Measurements from ENCODE around the gene RHBDD3.
A peak's percentile ranks its signal among the peaks of the same experiment; 100 is the strongest.
"Not testable (repeated sequence)": the region's sequence is repeated elsewhere in the genome, so short reads cannot be mapped to it uniquely, and the experiment has no call there.

RHBDD3 gene

DNA sequence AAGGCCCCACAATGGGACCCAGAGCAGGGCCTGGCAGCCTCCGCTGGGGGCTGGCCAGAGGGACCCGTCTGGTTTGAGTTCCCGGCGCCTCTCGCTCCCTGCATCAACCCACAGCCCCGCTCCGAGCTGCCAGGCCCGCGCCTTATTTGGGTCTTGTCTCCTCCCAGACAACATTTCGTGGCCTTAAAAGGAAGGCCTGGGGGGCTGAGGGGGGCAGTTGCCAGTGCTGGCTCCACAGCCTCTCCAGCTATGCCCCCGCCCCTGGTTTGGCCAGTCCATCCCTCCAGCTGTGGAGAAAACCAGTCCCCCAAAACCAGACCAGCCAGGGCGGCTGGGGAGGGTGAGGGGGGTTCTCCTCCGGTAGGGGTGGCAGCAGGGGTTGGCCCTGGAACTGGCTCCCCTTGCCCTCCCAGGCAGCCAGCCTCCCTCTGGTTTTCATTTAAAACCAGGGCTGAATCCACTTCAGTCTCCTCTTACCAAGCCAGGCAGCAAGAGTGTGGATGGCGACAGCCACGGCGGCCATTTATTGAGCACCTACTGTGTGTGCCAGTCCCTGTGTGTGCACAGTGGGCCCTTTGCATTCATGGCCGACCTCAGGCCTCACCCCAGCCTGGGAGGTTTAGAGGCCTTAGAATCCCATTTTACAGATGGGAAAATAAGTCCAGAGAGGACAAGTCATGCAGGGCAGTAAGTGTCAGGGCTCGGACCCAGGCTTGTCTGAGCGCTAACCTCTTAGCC is 43.5 kb downstream of the RHBDD3 start:
- TF ChIP-seq, protein P1, sequence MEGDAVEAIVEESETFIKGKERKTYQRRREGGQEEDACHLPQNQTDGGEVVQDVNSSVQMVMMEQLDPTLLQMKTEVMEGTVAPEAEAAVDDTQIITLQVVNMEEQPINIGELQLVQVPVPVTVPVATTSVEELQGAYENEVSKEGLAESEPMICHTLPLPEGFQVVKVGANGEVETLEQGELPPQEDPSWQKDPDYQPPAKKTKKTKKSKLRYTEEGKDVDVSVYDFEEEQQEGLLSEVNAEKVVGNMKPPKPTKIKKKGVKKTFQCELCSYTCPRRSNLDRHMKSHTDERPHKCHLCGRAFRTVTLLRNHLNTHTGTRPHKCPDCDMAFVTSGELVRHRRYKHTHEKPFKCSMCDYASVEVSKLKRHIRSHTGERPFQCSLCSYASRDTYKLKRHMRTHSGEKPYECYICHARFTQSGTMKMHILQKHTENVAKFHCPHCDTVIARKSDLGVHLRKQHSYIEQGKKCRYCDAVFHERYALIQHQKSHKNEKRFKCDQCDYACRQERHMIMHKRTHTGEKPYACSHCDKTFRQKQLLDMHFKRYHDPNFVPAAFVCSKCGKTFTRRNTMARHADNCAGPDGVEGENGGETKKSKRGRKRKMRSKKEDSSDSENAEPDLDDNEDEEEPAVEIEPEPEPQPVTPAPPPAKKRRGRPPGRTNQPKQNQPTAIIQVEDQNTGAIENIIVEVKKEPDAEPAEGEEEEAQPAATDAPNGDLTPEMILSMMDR (IDR thresholded peaks at IDR 0.05; ENCODE audit: borderline replicate concordance, control extremely low read depth, extremely low read depth, insufficient read depth, missing control alignments), result no peak
- DNase-seq (ENCODE audit: low spot score), result no peak
- in situ Hi-C loops (cut with MboI; ENCODE audit: low sequenced_read_pairs, unreplicated experiment), result no loop called here

DNA sequence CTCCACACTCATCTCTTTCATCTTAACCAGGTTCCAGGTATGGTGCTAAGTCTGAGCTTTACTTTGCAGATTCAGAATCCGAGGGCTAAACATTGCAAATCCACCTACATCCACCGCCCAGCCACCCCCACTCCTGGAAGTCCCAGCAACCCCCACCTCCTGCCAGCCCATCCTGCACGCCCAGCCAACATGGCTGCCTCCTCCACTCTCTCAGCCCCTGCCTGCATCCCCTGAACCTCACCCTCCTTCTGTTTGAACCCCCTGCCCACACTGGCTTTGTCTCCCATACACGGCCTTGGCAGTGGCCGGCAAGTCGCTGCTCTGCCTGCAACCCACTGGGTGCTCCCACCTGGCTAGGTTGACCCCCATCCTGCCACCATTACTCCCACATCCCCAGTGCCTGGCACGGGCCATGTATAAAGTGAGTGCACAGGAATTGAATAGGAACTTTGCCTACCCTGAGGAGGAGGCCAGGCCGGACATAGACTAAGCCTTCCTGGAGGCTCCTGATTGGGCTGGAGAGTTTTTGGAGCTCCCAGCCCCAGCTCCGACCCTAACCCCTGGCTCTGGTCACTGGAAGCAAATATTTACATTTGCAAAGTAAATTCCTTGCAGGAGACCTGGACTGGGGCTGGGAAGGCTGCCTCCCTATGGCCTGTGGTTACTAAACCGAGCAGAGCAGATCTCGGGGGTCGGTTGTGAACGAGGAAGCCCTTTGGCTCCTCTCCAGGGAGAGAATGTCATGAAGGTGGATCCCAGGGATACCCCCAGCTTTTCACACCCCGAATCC is 47.7 kb downstream of the RHBDD3 start:
- DNase-seq (ENCODE audit: low spot score), result no peak
- TF ChIP-seq, protein P1 (IDR thresholded peaks at IDR 0.05; ENCODE audit: borderline replicate concordance, control extremely low read depth, extremely low read depth, insufficient read depth, missing control alignments), result no peak
- in situ Hi-C loops (cut with MboI; ENCODE audit: low sequenced_read_pairs, unreplicated experiment), result no loop called here

DNA sequence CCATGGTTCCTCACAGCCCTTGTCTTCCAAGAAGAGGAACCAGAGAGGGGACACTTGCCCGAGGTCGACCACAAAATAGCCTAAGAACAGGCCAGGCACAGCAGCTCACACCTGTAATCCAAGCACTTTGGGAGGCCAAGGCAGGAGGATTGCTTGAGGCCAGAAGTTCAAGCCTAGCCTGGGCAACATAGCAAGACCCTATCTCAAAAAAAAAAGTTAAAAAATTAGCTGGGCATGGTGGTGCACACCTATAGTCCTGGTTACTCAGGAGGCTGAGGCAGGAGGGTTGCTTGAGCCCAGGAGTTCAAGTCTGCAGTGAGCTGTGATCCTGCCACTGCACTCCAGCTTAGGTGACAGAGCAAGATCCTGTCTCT is 48.4 kb downstream of the RHBDD3 start:
- DNase-seq (ENCODE audit: low spot score); in situ Hi-C loops (cut with MboI; ENCODE audit: low sequenced_read_pairs, unreplicated experiment): not testable (repeated sequence)

DNA sequence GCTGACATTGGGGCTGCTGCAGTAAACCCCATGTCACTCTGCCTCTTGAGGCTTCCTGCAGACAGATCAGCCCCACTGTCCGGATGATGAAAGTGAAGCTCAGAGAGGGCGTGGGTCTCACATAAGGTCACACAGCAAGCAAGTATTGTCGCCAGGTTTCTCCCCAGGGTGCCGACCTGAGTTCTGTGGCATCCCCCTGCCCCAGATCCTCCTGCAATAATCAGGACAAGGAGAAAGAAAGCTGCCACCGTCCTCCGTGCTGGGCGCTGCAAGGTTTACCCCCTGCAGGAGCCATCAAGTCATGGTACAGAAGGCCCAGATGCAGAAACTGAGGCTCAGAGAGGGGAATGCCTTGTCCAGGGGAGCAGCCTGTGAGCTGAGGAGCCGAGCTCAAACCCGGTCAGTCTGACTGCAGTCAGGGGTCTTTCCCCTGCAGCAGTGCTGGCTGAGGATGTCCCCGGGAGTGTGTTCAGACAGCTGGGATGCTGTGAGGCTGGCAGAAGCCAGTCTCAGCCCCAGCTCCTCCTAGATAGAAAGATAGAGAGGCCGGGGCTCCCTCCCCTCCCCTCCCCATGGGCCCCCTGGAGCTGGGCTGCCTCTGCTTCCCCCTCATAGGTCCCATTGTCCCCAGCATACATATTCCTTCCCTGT is 48.9 kb downstream of the RHBDD3 start:
- in situ Hi-C loops (cut with MboI; ENCODE audit: low sequenced_read_pairs, unreplicated experiment), result no loop called here
- no peak for DNase-seq (ENCODE audit: low spot score)
- TF ChIP-seq, protein P1 (IDR thresholded peaks at IDR 0.05; ENCODE audit: borderline replicate concordance, control extremely low read depth, extremely low read depth, insufficient read depth, missing control alignments), result no peak

DNA sequence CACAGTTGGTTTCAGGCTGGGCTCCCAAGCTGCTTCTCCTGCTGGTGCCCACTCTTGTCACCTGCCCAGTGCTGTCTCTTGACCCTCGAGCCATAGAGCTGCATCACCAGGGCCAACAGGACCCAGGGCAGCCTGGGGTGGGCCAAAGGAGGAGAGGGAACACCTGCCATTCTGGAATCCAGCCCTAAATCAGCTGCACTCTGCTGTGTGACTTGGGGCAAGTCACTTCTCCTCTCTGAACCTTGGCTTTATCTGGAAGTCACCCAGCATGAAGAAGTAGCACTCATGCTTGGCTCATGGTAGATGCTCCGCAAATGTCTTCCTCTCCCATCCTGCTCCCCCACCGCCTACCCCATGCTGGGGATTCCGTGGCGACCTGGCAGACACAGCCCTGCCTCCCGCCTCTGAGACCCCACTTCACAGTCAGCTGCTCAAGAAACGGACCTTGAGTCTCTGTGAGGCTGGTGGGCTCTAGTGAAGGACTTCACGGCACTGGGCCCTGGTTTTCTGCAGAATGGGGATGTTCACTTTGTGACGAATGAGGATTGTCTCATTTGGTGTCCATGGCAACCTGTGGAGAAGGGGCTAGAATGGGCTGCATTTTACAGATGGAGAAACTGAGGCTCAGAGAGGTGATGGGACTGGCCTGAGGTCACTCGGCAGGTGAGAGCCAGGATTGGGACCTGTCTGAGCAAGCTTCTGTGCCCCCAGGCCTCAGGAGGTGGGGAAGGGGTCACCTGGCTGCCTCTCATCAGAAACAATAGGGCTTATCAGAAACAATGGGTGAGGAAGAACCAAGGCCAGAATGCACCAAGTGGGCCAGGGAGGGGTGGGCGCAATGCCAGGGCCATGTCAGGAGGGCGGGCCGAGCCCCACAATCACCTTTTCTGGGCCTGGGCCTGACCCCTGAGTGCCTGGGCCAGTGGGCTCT is 49.7 kb downstream of the RHBDD3 start:
- in situ Hi-C loops (cut with MboI; ENCODE audit: low sequenced_read_pairs, unreplicated experiment), result no loop called here
- DNase-seq (ENCODE audit: low spot score), result no peak
- TF ChIP-seq, protein P1 (IDR thresholded peaks at IDR 0.05; ENCODE audit: borderline replicate concordance, control extremely low read depth, extremely low read depth, insufficient read depth, missing control alignments), result no peak

DNA sequence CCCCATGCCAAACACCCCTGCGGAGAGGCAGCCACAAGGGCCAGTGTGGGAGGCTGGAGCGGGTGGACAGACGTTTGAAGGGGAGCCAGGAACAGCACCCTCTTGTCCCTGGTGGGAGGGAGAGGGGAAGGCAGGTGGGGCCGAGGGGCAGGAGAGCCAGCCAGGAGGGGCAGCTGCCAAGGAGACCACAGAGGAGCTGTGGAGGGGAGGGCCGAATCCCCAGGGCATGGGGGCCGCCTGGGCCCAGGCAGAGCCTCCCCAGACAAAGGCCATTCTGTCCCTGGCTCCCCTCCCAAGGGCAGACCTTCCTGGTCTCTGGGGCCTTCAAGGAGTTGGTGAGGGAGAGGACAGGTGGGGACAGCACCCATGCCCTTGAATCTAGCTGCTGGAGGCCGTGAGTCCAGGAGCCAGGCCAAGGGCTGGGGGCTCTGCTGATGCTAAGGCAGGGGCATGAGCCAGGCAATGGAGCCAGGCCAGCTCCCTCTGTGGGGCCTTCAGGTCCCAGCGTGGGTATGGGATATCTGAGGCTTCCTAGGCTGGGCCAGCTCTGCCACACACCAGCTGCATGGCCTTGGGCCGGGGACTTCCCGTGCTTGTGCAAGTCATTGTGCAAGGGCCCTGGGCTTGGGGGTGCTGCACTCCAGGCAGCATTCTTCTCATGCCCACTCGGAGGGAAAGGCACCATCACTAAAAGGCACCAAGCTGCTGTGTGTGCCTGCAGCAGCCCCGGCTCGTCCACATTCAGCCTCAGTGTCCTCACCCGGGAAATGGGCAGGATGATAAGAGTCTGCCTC is 50.7 kb downstream of the RHBDD3 start:
- TF ChIP-seq, protein P1 (IDR thresholded peaks at IDR 0.05; ENCODE audit: borderline replicate concordance, control extremely low read depth, extremely low read depth, insufficient read depth, missing control alignments), result no peak
- peak; percentile 45 for DNase-seq (ENCODE audit: low spot score)
- in situ Hi-C loops (cut with MboI; ENCODE audit: low sequenced_read_pairs, unreplicated experiment), result no loop called here

Data from GM13976 (cell line).